Fibroblast of lung (primary cell): Measurements from ENCODE around the gene STAM. TPM values are rescaled to one million over a fixed set of nuclear protein-coding genes. Genes with fewer than 3 reads are reported as not detected.

Source experiments
- DNase-seq, 2 donors: peaks; one replicate each; pipeline versions ENCODE4 v3.0.0 to v3.0.0-alpha.2; 2010; ENCODE audit warnings: low read depth in 2 of 2
- H2AFZ ChIP-seq: 2 replicates; pipeline ENCODE4 v1.5.1; 2012; ENCODE audit warnings: low read length, control low read depth, inconsistent platforms
- H3K27ac ChIP-seq: 2 replicates; pipeline ENCODE4 v1.5.1; 2011; ENCODE audit warnings: low read length, control low read depth; ENCODE audit not compliant: insufficient read depth
- H3K27me3 ChIP-seq: 2 replicates; pipeline ENCODE4 v1.5.1; 2011; ENCODE audit warnings: mild to moderate bottlenecking, low read length; ENCODE audit not compliant: control insufficient read depth, insufficient read depth
- H3K36me3 ChIP-seq: 2 replicates; pipeline ENCODE4 v1.5.1; 2011; ENCODE audit warnings: low read length; ENCODE audit not compliant: control insufficient read depth, insufficient read depth
- H3K4me1 ChIP-seq: 2 replicates; pipeline ENCODE4 v1.5.1; 2011; ENCODE audit warnings: low read length; ENCODE audit not compliant: control insufficient read depth, insufficient read depth; ENCODE audit errors: extremely low read depth
- H3K4me2 ChIP-seq: 2 replicates; pipeline ENCODE4 v1.5.1; 2011; ENCODE audit warnings: low read length, control low read depth; ENCODE audit not compliant: insufficient read depth; ENCODE audit errors: extremely low read depth
- H3K4me3 ChIP-seq, 4 experiments: fragments of 200-600 bp in 1 of 4; sonication (generic) in 1 of 4; replicated peaks in 1 of 4; 2 replicates each; pipeline ENCODE4 v1.5.1; 2011 to 2016; ENCODE audit warnings: low read length in 4 of 4, low read depth in 3 of 4, mild to moderate bottlenecking in 3 of 4, control low read depth in 2 of 4, inconsistent platforms in 1 of 4, mixed read lengths in 1 of 4; ENCODE audit not compliant: insufficient read depth in 1 of 4; ENCODE audit errors: control extremely low read depth in 1 of 4
- H3K79me2 ChIP-seq: 2 replicates; pipeline ENCODE4 v1.5.1; 2012; ENCODE audit warnings: mild to moderate bottlenecking, low read length, inconsistent platforms; ENCODE audit not compliant: control insufficient read depth, insufficient read depth
- H3K9ac ChIP-seq: 2 replicates; pipeline ENCODE4 v1.5.1; 2011; ENCODE audit warnings: mild to moderate bottlenecking, low read length, control low read depth; ENCODE audit not compliant: insufficient read depth
- H3K9me3 ChIP-seq: 2 replicates; pipeline ENCODE4 v1.5.1; 2012; ENCODE audit warnings: low read depth, low read length; ENCODE audit not compliant: control insufficient read depth, insufficient read depth
- H4K20me1 ChIP-seq: 2 replicates; pipeline ENCODE4 v1.5.1; 2011; ENCODE audit warnings: low read length; ENCODE audit not compliant: control insufficient read depth, insufficient read depth; ENCODE audit errors: extremely low read depth
- EZH2 ChIP-seq: IDR thresholded peaks from 2 replicates; pipeline ENCODE4 v1.5.1; 2012; ENCODE audit warnings: low read length, control low read depth, mild to moderate bottlenecking; ENCODE audit errors: missing control alignments
- polyA plus RNA-seq, 2 donors: library from polyadenylated mRNA; depleted of rRNA in 1 of 2; stranded (reverse) in 1 of 2; unstranded in 1 of 2; fragments of >200 nt; gene quantifications; 2 replicates each; pipeline ENCODE4 v1.2.1, GENCODE V29; 2011 to 2012; ENCODE audit warnings: missing spikeins in 1 of 2
- total RNA-seq: library from RNA; depleted of rRNA; stranded (reverse); fragments of >200 nt; gene quantifications from 2 replicates; pipeline ENCODE4 v1.2.1, GENCODE V29; 2014
- TF ChIP-seq, protein P1 (sequence below), 2 donors: IDR thresholded peaks in 1 of 2; conservative IDR thresholded peaks in 1 of 2; 1 replicate in 1 of 2; 2 replicates in 1 of 2; pipeline ENCODE4 v1.5.1; 2011 to 2012; ENCODE audit warnings: low read length in 2 of 2, control low read depth in 1 of 2, inconsistent platforms in 1 of 2, low read depth in 1 of 2, mild to moderate bottlenecking in 1 of 2

STAM gene
- total and polyA plus RNA-seq, 2 donors (not counting 1 experiment from before 2014, with no cell fraction given), result 27.9 to 48.7 TPM

GRCh38 chr10:17740668-17741067, 96.7 kb downstream of the STAM start:
- no peaks in the 10 kb centered on the region for H4K20me1 ChIP-seq
- H2AFZ ChIP-seq, result no peak overlapping the region
- H3K36me3 ChIP-seq, result no peaks in the 10 kb centered on the region
- H3K4me1 ChIP-seq, result no peaks in the 10 kb centered on the region
- H3K4me3 ChIP-seq, result no peak overlapping the region
- no peaks in the 10 kb centered on the region for H3K27me3 ChIP-seq
- no peak for TF ChIP-seq EZH2
- TF ChIP-seq, protein P1, sequence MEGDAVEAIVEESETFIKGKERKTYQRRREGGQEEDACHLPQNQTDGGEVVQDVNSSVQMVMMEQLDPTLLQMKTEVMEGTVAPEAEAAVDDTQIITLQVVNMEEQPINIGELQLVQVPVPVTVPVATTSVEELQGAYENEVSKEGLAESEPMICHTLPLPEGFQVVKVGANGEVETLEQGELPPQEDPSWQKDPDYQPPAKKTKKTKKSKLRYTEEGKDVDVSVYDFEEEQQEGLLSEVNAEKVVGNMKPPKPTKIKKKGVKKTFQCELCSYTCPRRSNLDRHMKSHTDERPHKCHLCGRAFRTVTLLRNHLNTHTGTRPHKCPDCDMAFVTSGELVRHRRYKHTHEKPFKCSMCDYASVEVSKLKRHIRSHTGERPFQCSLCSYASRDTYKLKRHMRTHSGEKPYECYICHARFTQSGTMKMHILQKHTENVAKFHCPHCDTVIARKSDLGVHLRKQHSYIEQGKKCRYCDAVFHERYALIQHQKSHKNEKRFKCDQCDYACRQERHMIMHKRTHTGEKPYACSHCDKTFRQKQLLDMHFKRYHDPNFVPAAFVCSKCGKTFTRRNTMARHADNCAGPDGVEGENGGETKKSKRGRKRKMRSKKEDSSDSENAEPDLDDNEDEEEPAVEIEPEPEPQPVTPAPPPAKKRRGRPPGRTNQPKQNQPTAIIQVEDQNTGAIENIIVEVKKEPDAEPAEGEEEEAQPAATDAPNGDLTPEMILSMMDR (conservative IDR thresholded peaks at IDR 0.05 in 1 of 2, IDR thresholded peaks at IDR 0.05 in 1 of 2; ENCODE audit: low read depth in 1 of 2, low read length in 2 of 2), result no peak
- no peak overlapping the region for H3K4me2 ChIP-seq
- no peaks in the 10 kb centered on the region for H3K9me3 ChIP-seq
- H3K79me2 ChIP-seq, result no peaks in the 10 kb centered on the region
- H3K27ac ChIP-seq, result no peak overlapping the region
- H3K9ac ChIP-seq, result no peak overlapping the region
- no peak for DNase-seq

DNA sequence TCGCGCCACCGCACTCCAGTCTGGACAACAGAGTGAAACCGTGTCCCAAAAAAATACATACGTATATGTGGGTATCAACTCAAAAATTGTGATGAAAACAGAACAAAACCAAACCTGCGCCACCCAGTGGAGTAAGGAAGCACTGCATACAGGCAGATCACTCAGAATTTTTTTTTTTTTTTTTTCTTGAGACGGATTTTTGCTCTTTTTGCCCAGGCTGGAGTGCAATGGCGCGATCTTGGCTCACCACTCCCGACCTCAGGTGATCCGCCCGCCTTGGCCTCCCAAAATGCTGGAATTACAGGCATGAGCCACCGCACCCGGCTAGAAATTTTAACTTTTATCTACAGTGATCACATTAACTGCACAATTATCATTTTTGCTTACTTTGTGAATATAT, 99.0 kb downstream of the STAM start:
- H3K4me3 ChIP-seq, result peak overlapping the region in 1 of 4 experiments; percentile 17

DNA sequence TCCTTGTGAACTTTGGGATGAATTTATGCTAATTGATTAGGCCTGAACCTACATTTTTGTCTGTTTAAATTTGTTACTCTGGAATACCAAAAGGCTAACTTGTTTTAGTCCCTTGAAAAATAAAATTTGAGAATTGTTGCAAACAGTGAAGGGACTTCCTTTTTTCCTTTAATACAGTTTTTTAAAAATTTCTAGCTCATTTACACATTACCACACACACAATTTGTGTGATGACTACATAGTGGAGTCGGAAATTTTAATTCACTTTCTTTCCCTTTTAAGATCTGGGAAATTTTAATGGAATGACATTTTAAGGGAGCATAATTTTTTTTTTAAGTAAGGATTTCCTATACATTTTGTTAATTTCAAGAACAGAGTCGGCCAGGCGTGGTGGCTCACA, 99.5 kb downstream of the STAM start:
- Histone ChIP-seq H2AFZ (no peak overlapping the region), H3K27ac (no peak overlapping the region), H3K36me3 (no peaks in the 10 kb centered on the region), H3K79me2 (no peaks in the 10 kb centered on the region), H3K9ac (no peak overlapping the region), H3K4me1 (no peaks in the 10 kb centered on the region), H3K4me2 (no peak overlapping the region), H3K4me3 (no peak overlapping the region), H3K27me3 (no peaks in the 10 kb centered on the region), H4K20me1 (no peaks in the 10 kb centered on the region), H3K9me3 (no peaks in the 10 kb centered on the region)
- TF ChIP-seq, protein P1 (conservative IDR thresholded peaks at IDR 0.05 in 1 of 2, IDR thresholded peaks at IDR 0.05 in 1 of 2; ENCODE audit: low read depth in 1 of 2, low read length in 2 of 2), result no peak
- no peak for TF ChIP-seq EZH2
- DNase-seq, result no peak

More for the DNA sequence above, 99.0 kb downstream of the STAM start:
- H3K27me3 ChIP-seq, result no peaks in the 10 kb centered on the region
- DNase-seq, result peak; percentile 29 to 72
- peak overlapping the region; percentile 60 for H2AFZ ChIP-seq
- H3K4me1 ChIP-seq, result no peaks in the 10 kb centered on the region
- H3K9ac ChIP-seq, result no peak overlapping the region
- H4K20me1 ChIP-seq, result no peaks in the 10 kb centered on the region
- H3K79me2 ChIP-seq, result no peaks in the 10 kb centered on the region
- H3K4me2 ChIP-seq, result peak overlapping the region; percentile 56
- TF ChIP-seq EZH2, result no peak
- TF ChIP-seq, protein P1 (conservative IDR thresholded peaks at IDR 0.05 in 1 of 2, IDR thresholded peaks at IDR 0.05 in 1 of 2; ENCODE audit: low read depth in 1 of 2, low read length in 2 of 2), result peak; percentile 84 to 87
- H3K36me3 ChIP-seq, result no peaks in the 10 kb centered on the region
- no peak overlapping the region for H3K27ac ChIP-seq
- no peaks in the 10 kb centered on the region for H3K9me3 ChIP-seq
